GM18499 (cell line): ENCODE data around the gene DNAH10.
"Not testable (repeated sequence)": the region's sequence is repeated elsewhere in the genome, so short reads cannot be mapped to it uniquely, and the experiment has no call there.

Experiments used
- ATAC-seq: cut with Tn5 transposase; IDR thresholded peaks from one replicate; pipeline ENCODE4 v1.9.1; 2021; ENCODE audit warnings: moderate number of reproducible peaks; ENCODE audit not compliant: insufficient read depth, unreplicated experiment

The DNAH10 gene

GRCh38 chr12:123899368-123899767 lies 137.3 kb downstream of the DNAH10 start:
- no peak for ATAC-seq

- no peak for ATAC-seq
Observed at GRCh38 chr12:123900871-123901376, 138.8 kb downstream of the DNAH10 start.

GRCh38 chr12:123902821-123903220 lies 140.7 kb downstream of the DNAH10 start:
- no peak for ATAC-seq

- ATAC-seq, result no peak
Observed at GRCh38 chr12:123903301-123904065, 141.4 kb downstream of the DNAH10 start.

GRCh38 chr12:123905319-123905925 lies 143.3 kb downstream of the DNAH10 start:
- ATAC-seq, result no peak

- ATAC-seq, result no peak
Observed at GRCh38 chr12:123906711-123907420, 144.8 kb downstream of the DNAH10 start.

GRCh38 chr12:123907726-123908476 lies 145.8 kb downstream of the DNAH10 start:
- no peak for ATAC-seq

GRCh38 chr12:123908884-123909725 lies 147.0 kb downstream of the DNAH10 start:
- ATAC-seq, result no peak

GRCh38 chr12:123910057-123910456 lies 148.0 kb downstream of the DNAH10 start:
- ATAC-seq, result no peak

- ATAC-seq, result no peak
Observed at GRCh38 chr12:123910761-123911193, 148.7 kb downstream of the DNAH10 start.

GRCh38 chr12:123911672-123912409 lies 149.7 kb downstream of the DNAH10 start:
- ATAC-seq, result not testable (repeated sequence)

GRCh38 chr12:123912415-123913380 lies 150.6 kb downstream of the DNAH10 start:
- ATAC-seq, result no peak

- ATAC-seq, result no peak
Observed at GRCh38 chr12:123914726-123915333, 152.7 kb downstream of the DNAH10 start.

- no peak for ATAC-seq
Observed at GRCh38 chr12:123916729-123917128, 154.6 kb downstream of the DNAH10 start.

- ATAC-seq, result no peak
Observed at GRCh38 chr12:123917337-123917850, 155.3 kb downstream of the DNAH10 start.

- no peak for ATAC-seq
Observed at GRCh38 chr12:123919980-123920360, 157.9 kb downstream of the DNAH10 start.

GRCh38 chr12:123923038-123923437 lies 160.9 kb downstream of the DNAH10 start:
- ATAC-seq, result no peak
